Stimulated activated CD8-positive, alpha-beta memory T cell treated with anti-CD3 and anti-CD28 coated beads, Interleukin-15, amount 100 ng/mL, for 4 hours (primary cell): Measurements from ENCODE around the gene TBL1X.

Experiments used
- DNase-seq, 2 donors: peaks; one replicate each; pipeline ENCODE4 v3.0.0-alpha.2; 2020; ENCODE audit warnings: low read depth in 2 of 2

The TBL1X gene

GRCh38 chrX:9498236-9498635, 33.4 kb downstream of the TBL1X start:
- no peak for DNase-seq

- no peak for DNase-seq
Observed at GRCh38 chrX:9500584-9500983, 35.7 kb downstream of the TBL1X start.

DNA sequence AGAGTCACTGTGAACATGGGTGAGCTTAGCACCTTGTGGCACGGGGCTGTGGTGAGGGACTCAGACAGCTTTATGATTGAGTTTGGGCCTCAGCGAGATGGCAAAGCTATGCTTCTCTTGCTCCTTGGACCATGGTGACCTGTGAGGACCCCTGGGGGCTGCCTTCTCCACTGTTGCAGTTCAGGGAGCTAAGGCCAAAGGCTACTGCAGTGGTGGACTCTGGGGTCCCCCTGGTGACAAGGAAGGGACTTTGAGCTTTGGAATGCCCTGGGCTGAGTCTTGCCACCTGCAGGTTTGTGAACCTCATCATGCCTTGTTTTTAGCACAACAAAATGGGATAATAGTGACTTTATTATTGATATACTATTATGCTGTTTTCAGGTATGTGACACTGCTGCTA, 36.5 kb downstream of the TBL1X start:
- no peak for DNase-seq

DNA sequence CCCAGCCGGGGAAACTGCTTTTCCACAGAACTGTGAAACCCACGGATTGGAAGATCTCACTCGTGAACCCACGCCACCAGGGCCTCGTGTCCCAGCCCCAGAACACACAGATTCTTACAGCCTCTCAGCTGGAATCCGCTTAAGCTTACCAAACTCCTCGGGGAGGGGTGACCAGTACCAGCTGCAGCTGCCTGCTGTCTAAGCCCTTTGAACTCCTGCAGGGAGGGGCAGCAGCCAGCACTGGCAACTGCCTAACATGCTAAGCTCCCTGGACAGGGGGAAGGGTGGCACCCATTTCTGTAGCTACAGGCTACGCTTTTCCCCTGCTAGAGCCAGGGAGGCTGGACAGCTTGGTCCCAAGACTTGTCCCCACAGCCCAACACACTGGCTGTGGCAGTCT, 38.4 kb downstream of the TBL1X start:
- no peak for DNase-seq

- no peak for DNase-seq
Observed at GRCh38 chrX:9510366-9510765, 45.5 kb downstream of the TBL1X start.

DNA sequence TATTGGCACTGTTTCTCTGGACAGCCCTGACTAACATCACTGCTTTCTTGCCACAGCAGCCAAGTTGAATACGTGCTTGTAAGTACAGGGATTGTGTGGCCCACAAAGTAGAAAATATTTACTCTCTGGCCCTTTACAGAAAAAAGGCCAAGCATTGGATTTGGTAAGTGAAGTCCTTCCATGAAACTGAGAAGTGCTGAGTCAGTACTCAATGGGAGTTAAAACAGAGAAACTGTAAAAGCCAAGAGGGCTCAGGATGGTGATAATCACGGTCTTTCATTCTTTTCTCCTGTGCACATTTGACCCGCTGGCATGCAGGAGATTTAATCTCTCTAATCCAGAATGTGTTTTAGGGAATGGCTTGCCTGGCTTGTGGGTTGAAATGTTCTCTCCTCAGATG, 46.1 kb downstream of the TBL1X start:
- no peak for DNase-seq

GRCh38 chrX:9515489-9515888, 50.6 kb downstream of the TBL1X start:
- no peak for DNase-seq

DNA sequence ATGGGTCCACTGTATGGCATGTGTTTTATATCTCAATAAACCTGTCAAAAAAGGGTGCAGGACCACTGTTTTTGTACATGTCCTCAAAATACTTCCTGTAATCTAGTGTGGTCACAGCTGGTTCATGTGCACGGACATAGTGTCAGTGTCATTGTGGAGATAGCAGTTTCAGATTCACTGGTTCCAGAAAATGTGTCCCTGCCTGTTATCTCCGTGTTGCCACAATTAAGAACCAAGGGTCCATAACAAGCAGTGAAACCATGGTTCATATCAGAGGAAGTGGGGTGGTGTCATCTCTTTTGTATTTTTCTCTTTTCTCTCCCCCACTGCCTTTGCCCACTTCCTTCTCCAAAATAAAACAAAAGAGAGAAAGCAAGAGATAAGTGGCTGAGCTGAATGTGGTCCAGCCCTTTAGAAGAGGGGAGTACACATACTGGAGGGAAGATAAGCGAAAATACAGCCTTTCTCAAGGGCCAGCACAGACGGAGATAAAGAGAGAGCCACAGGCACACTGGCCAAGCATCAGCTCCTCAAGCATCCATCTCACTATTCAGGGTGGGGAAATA, 51.2 kb downstream of the TBL1X start:
- no peak for DNase-seq

GRCh38 chrX:9516635-9517034, 51.8 kb downstream of the TBL1X start:
- DNase-seq, result no peak

DNA sequence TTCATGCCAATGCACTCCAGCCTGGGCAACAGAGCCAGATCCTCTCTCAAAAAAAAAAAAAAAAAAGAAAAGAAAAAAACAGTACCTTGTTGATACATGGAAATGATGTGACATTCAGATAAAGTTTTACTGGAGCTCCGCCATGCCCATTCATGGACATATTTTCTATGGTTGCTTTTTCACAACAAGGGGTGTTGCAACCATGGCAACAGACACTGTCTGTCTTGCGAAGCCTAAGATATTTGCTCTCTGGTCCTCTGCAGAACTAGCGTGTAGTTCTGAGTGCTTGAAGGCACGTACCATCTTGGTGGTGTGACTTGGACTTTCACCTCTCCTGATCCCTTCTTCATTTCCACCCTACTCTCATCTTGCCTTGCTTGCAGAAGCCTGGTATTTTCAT, 53.2 kb downstream of the TBL1X start:
- no peak for DNase-seq

GRCh38 chrX:9518889-9519288, 54.0 kb downstream of the TBL1X start:
- DNase-seq, result no peak

- no peak for DNase-seq
Observed at GRCh38 chrX:9519546-9520216, 54.8 kb downstream of the TBL1X start.

- DNase-seq, result no peak
Observed at GRCh38 chrX:9520217-9520590, 55.3 kb downstream of the TBL1X start.

DNA sequence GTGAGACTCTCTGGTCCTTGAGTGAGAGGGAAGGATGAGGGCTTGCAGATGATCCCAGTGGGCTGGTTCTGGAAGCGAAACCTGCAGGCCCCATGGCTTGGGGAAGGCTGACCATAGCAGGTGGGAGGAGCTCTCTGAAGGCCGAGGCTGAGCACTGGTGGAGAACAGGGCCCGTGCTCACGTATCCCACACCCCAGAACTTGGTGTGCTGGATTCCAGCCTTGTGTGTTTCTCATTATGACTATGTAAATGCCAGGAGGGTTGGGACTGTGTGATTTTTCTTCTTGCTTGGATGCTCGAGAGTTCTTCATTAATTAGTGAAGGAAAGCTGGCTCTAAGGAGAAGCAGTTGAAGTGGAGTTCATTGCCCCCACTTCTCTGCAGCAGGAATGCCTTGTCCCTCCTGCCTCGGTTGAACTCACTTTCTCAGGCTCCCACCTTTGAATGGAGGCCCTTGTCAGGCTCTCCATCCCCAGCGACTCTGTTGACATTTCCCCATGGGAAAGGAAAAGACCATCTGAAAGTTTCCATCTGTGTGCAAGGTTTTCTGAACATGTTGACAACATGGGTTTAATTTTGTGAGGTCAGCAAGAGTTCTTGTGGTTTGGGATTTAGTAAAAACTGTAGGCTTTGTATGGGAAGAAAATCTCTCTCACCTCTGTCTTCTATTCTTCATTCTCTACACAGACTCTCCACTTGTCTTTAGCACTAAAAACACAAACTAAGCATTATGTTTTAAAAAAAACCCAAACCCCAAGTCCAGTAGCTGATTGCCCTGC, 57.7 kb downstream of the TBL1X start:
- no peak for DNase-seq

DNA sequence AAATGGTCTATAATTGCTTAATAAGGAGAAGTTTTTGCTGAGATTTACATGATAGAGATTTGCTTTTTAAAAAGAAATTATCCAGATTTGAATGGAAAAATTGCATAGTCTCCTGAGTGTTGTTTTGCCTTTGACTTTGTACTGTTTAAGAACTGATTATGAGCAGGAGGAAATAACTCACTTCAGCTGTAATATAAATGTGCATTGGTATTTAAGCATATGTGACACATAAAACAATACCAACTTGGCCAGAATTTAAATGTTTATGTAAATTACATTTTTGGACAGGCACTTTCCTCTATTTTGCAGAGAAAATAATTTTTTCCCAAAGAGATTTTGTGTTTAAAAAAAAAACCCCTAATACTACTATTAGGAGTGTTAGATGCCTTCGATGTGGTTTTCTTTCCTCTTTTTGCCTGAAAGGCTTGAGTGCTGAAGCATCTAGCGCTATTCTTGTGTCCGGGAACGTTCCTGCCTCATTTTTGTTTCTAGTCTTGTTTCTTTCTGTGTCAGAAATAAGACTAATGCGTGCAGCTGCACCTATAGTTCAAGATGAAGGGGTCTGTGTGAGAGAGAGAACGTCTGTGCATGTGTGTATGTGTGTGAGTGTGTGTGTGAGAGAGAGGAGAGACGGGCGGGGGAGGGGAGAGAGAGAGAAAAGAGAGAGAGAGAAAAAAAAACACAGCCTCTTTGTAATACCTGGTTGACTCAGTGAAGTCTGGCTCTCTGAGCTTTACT, 60.8 kb downstream of the TBL1X start:
- no peak for DNase-seq

DNA sequence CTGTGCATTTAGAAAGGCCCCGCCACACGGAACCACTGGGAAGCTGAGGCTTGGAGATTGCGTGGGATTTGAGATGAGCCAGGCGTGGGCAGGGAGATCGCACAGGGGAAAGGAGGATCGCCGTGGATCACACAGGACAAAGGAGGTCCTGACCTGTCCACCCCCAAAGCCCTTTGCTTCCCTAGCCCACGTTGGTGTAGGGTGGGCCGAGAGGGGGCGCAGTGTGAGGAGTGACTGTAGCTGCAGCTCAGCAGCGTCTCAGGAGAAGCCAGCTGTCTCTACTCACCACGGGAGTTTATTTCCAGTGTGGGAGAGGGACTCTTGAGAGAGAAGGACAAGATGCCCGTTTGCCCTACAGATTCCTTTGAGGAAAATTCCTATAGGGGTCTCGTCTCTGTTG, 62.1 kb downstream of the TBL1X start:
- no peak for DNase-seq

DNA sequence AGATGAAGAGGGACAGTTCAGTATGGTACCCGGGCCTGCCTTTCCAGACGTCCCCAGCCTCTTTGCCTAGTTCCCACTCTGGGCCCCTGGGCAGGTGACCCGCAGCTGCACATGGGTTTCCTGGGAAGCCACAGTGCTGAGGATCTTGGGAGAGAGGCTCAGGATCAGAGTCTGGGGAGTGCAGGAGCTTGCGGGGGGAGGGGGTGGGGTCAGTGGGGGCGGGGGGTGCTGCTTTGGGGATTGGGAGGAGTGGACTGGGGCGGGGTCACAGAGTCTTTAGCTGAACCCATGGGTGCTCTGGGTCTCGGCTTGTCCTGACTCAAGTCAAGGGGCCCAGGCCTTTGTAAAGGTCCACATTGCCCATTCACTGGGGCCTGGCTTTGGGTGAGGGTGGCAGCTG, 63.6 kb downstream of the TBL1X start:
- no peak for DNase-seq

DNA sequence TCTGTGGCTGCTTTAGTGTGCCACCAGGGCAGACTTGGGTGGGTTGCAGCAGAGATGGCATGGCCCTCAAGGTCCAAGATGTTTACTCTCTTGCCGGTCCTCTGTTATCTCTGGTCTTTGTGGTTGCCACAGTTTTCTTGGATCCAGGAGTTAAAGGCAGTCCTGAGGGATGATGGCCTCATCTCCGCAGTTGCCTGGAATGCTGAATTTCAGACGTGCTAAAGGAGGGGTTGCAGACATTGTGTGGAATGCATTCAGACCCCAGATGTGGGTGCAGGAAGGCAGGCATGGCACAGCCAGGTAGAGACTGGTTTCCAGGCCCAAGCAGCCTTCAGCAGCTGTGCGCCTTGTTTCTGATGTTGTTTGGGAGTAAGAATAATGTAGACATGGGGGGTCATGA, 64.4 kb downstream of the TBL1X start:
- DNase-seq, result no peak

DNA sequence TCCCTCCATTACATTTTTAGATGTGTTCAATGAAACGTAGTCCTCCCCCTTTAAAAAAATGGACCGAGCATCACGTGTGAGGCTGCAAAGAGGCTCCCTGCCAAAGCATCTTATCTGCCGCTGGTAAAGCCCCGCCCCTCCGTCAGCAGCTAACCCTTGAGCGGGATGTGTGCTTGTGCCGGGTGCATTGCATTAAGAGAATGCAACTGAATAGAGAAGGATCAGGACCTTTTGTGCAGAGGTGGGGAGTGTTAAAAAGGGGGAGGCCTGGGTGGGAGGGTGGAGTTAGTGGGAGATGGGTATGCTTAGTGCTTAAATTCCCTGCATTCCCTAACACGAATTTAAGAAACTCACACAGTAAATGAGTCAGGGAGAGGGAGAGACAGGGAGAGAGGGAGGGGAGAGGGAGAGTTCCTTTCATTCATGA, 66.0 kb downstream of the TBL1X start:
- DNase-seq, result peak in 1 of 2 donors; percentile 2

DNA sequence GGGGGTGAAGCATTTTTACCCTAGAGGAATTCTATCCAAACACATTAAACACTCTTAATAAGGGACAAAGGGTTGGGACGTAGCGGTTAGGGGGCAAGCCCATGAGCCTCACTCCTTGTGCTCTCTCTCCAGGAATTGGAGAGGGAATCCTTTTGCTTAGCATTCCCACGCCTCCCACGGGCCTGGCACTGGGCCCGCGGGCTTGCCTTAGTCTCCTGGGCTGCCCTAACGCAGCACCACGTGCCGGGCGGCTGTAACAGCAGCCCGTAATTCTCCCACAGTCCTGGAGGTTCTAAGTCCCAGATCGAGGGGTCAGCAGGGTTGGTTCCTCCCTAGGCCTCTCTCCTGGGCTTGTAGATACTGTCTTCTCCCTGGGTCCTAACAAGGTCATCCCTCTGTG, 67.5 kb downstream of the TBL1X start:
- no peak for DNase-seq

GRCh38 chrX:9533611-9534010, 68.8 kb downstream of the TBL1X start:
- DNase-seq, result no peak

DNA sequence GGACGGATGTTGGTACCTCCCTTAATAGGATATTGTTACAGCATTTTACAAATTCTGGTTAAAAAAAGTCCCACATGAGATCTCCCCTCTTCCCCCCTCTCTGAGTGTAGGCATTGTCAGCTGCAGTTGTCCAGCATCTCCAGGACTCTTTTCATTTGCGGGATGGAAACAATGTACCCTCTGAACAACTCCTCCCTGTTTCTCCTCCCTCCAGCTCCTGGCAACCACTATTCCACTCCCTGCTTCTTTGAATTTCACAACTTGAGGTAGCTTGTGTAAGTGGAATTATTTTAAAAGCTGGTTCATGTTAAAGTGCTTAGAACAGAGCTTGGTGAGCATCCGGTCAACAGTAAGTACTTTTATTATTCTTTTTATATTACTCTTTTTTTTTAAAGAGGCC, 69.8 kb downstream of the TBL1X start:
- no peak for DNase-seq

GRCh38 chrX:9535101-9535500, 70.2 kb downstream of the TBL1X start:
- DNase-seq, result no peak
